Stimulated activated CD4-positive, alpha-beta T cell treated with anti-CD3 and anti-CD28 coated beads, Interleukin-15, amount 100 ng/mL, for 24 hours (primary cell): ENCODE data around the gene ADAMTS4.

Source experiments
- DNase-seq: peaks from one replicate; pipeline ENCODE4 v3.0.0-alpha.2; 2020

Gene ADAMTS4

GRCh38 chr1:161195171-161195570 is 3.7 kb downstream of the ADAMTS4 start:
- DNase-seq: no peak

GRCh38 chr1:161193561-161194235 is 5.2 kb downstream of the ADAMTS4 start:
- DNase-seq: no peak

GRCh38 chr1:161192476-161193465 is 6.1 kb downstream of the ADAMTS4 start:
- DNase-seq: peak; percentile 73

- no peak for DNase-seq
Measured at GRCh38 chr1:161191971-161192370, 6.9 kb downstream of the ADAMTS4 start.

- no peak for DNase-seq
Measured at GRCh38 chr1:161190962-161191521, 7.8 kb downstream of the ADAMTS4 start.

- DNase-seq: no peak
Measured at GRCh38 chr1:161189036-161189435, 9.8 kb downstream of the ADAMTS4 start.

- DNase-seq: no peak
Measured at GRCh38 chr1:161188381-161188780, 10.5 kb downstream of the ADAMTS4 start.

GRCh38 chr1:161187311-161187710 is 11.5 kb downstream of the ADAMTS4 start:
- no peak for DNase-seq

GRCh38 chr1:161185732-161186311 is 13.0 kb downstream of the ADAMTS4 start:
- DNase-seq: no peak

- DNase-seq: peak; percentile 72
Measured at GRCh38 chr1:161185282-161185682, 13.6 kb downstream of the ADAMTS4 start.

- peak; percentile 76 for DNase-seq
Measured at GRCh38 chr1:161182214-161182613, 16.6 kb downstream of the ADAMTS4 start.

GRCh38 chr1:161180639-161181038 is 18.2 kb downstream of the ADAMTS4 start:
- no peak for DNase-seq

- no peak for DNase-seq
Measured at GRCh38 chr1:161179698-161180097, 19.2 kb downstream of the ADAMTS4 start.

GRCh38 chr1:161177936-161178244 is 21.0 kb downstream of the ADAMTS4 start:
- DNase-seq: no peak

GRCh38 chr1:161177112-161177935 is 21.5 kb downstream of the ADAMTS4 start, which contains the start of gene B4GALT3:
Gene B4GALT3 (minus strand): TSS chr1:161177507. CDS start chr1:161176060, 1,447 bp downstream.
- DNase-seq: peak; percentile 97

- no peak for DNase-seq
Measured at GRCh38 chr1:161176468-161177111, 22.3 kb downstream of the ADAMTS4 start.

GRCh38 chr1:161175771-161176453 is 22.9 kb downstream of the ADAMTS4 start:
- no peak for DNase-seq

- no peak for DNase-seq
Measured at GRCh38 chr1:161174911-161175310, 23.9 kb downstream of the ADAMTS4 start.

GRCh38 chr1:161173711-161174110 is 25.1 kb downstream of the ADAMTS4 start:
- DNase-seq: no peak

GRCh38 chr1:161172776-161173376 is 26.0 kb downstream of the ADAMTS4 start:
- no peak for DNase-seq

GRCh38 chr1:161172349-161172748 is 26.5 kb downstream of the ADAMTS4 start:
- no peak for DNase-seq
